GM18951 (cell line): ENCODE results near the gene ANKS1A.

Source experiments
- POLR2A ChIP-seq: IDR thresholded peaks from 4 replicates; pipeline ENCODE4 v1.6.1; 2011; ENCODE audit warnings: mild to moderate bottlenecking; ENCODE audit not compliant: insufficient read length, insufficient read depth; ENCODE audit errors: extremely low read depth
- in situ Hi-C: fragments of 300-500 bp; cut with MboI; formaldehyde crosslinking; loops from one replicate; pipeline ENCODE4 v1.12.0; 2022; ENCODE audit warnings: low sequenced_read_pairs, mixed read lengths, inconsistent platforms; ENCODE audit not compliant: unreplicated experiment

ANKS1A gene

GRCh38 chr6:35036828-35037663 lies 148.0 kb downstream of the ANKS1A start:
- no peak for TF ChIP-seq POLR2A

GRCh38 chr6:35037664-35038038 lies 148.6 kb downstream of the ANKS1A start:
- no peak for TF ChIP-seq POLR2A
- in situ Hi-C loops = no loop called here

More at GRCh38 chr6:35036828-35037663, 148.0 kb downstream of the ANKS1A start:
- in situ Hi-C loops = no loop called here

- in situ Hi-C loops = no loop called here
- no peak for TF ChIP-seq POLR2A
Measured at GRCh38 chr6:35038076-35038475, 149.0 kb downstream of the ANKS1A start.

GRCh38 chr6:35040398-35040797 lies 151.3 kb downstream of the ANKS1A start:
- TF ChIP-seq POLR2A = no peak
- in situ Hi-C loops = no loop called here

GRCh38 chr6:35041086-35041861 lies 152.2 kb downstream of the ANKS1A start:
- no peak for TF ChIP-seq POLR2A
- in situ Hi-C loops = no loop called here

GRCh38 chr6:35042031-35042815 lies 153.2 kb downstream of the ANKS1A start:
- TF ChIP-seq POLR2A = no peak
- in situ Hi-C loops = no loop called here

GRCh38 chr6:35043381-35044130 lies 154.5 kb downstream of the ANKS1A start:
- no peak for TF ChIP-seq POLR2A
- in situ Hi-C loops = no loop called here

- in situ Hi-C loops = no loop called here
- TF ChIP-seq POLR2A = no peak
Measured at GRCh38 chr6:35044145-35044745, 155.2 kb downstream of the ANKS1A start.

- in situ Hi-C loops = no loop called here
- TF ChIP-seq POLR2A = no peak
Measured at GRCh38 chr6:35044761-35045421, 155.8 kb downstream of the ANKS1A start.

GRCh38 chr6:35046103-35046502 lies 157.0 kb downstream of the ANKS1A start:
- no peak for TF ChIP-seq POLR2A
- in situ Hi-C loops = no loop called here

GRCh38 chr6:35046862-35047261 lies 157.8 kb downstream of the ANKS1A start:
- TF ChIP-seq POLR2A = no peak
- in situ Hi-C loops = no loop called here
